GM13976 (cell line): ENCODE measurements around the gene RNF220.
A peak's percentile ranks its signal among the peaks of the same experiment; 100 is the strongest.
"Not testable (repeated sequence)": the region's sequence is repeated elsewhere in the genome, so short reads cannot be mapped to it uniquely, and the experiment has no call there.

ENCODE experiments used
- DNase-seq: peaks from one replicate; pipeline ENCODE4 v3.0.0; 2012; ENCODE audit warnings: low spot score
- in situ Hi-C: fragments of 300-500 bp; cut with MboI; formaldehyde crosslinking; loops from one replicate; pipeline ENCODE4 v1.12.0; 2022; ENCODE audit warnings: low sequenced_read_pairs, mixed read lengths, inconsistent platforms; ENCODE audit not compliant: unreplicated experiment
- TF ChIP-seq, protein P1 (sequence below): IDR thresholded peaks from 2 replicates; pipeline ENCODE4 v1.5.1; 2012; ENCODE audit warnings: borderline replicate concordance, mild to moderate bottlenecking; ENCODE audit not compliant: insufficient read depth; ENCODE audit errors: extremely low read depth, missing control alignments, control extremely low read depth

Gene RNF220

DNA sequence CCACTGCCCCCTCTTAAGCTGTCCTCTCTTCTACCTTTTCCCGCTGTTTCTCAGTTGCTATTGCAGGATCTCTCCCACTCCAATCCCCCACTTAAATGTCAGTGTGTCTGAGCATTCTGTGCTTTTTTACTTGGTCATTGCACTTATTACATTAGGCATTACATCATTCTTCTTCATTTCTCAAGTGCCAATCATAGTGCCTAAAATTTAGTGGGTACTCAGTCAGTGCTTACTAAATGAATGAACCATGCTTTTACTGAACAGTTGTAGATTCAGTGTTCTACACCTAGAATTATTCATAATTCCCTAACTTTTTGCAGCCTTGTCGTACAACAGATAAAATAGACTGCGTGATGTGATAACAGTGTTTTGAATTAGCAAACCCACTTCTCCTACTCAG is 288.8 kb downstream of the RNF220 start:
- DNase-seq = no peak
- TF ChIP-seq, protein P1, sequence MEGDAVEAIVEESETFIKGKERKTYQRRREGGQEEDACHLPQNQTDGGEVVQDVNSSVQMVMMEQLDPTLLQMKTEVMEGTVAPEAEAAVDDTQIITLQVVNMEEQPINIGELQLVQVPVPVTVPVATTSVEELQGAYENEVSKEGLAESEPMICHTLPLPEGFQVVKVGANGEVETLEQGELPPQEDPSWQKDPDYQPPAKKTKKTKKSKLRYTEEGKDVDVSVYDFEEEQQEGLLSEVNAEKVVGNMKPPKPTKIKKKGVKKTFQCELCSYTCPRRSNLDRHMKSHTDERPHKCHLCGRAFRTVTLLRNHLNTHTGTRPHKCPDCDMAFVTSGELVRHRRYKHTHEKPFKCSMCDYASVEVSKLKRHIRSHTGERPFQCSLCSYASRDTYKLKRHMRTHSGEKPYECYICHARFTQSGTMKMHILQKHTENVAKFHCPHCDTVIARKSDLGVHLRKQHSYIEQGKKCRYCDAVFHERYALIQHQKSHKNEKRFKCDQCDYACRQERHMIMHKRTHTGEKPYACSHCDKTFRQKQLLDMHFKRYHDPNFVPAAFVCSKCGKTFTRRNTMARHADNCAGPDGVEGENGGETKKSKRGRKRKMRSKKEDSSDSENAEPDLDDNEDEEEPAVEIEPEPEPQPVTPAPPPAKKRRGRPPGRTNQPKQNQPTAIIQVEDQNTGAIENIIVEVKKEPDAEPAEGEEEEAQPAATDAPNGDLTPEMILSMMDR = no peak
- in situ Hi-C loops = no loop called here

DNA sequence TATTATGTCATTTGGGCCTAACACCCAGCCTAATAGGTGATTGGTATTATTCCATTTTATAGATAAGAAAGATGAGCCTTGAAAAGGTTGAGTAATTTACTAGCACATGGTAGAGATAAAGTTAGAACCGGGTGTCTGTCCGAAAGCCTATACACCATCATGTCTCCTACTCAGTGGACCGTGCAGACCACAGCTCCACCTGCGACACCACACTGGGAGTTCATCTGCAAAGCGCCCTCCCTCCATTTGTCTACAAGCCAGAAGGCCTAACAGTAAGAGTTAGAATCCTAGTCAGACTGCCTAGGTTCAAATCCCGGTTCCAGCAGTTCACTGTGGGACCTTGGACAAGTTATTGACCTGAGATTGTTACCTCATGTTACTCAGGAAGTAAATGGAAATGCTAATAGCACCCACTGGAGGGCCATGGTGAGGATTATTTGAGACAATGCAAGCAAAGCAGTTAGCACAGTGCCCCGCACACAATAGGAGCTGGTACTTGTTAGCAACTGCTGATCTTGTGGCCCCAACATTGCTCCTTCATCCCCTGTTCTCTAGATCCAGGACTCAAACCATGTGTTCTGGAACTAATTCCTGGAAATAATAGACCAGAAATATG is 289.9 kb downstream of the RNF220 start:
- in situ Hi-C loops = no loop called here
- peak; percentile 66 for DNase-seq
- TF ChIP-seq, protein P1 = no peak

DNA sequence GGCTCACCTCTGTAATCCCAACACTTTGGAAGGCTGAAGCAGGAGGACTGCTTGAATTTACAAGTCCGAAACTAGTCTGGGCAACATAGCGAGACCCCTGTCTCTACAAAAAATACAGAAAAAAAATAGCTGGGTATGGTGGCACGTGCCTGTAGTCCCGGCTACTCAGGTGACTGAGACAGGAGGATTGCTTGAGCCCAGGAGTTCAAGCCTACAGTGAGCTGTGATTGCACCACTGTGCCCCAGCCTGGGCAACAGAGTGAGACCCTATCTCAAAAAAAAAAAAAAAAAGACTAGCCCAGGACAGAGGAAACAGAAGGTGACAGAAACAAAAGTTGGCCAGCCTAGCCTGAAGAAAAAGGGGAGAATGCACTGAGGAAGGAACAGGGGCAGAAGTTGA is 290.6 kb downstream of the RNF220 start:
- TF ChIP-seq, protein P1 = no peak
- in situ Hi-C loops = no loop called here
- DNase-seq = no peak

DNA sequence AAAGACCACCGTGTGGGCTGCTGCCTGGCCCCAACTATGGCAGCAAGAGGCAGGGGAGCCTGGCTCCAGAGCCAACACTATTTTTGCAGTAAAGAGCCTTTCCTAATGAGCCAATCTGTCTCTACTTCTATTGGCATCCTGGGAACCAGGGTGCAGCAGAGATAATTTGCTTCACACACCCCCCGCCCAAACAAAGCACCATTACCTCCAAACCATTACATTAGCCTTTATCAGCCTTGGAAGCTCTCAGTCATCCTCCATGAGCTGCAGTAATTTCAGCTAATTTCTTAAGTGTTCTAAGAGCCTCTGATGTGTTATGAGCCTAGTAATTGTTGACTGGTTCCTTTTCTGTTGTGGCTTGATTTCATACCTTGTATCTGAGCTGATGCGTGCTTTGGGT is 291.0 kb downstream of the RNF220 start:
- TF ChIP-seq, protein P1 = no peak
- no peak for DNase-seq
- in situ Hi-C loops = no loop called here

DNA sequence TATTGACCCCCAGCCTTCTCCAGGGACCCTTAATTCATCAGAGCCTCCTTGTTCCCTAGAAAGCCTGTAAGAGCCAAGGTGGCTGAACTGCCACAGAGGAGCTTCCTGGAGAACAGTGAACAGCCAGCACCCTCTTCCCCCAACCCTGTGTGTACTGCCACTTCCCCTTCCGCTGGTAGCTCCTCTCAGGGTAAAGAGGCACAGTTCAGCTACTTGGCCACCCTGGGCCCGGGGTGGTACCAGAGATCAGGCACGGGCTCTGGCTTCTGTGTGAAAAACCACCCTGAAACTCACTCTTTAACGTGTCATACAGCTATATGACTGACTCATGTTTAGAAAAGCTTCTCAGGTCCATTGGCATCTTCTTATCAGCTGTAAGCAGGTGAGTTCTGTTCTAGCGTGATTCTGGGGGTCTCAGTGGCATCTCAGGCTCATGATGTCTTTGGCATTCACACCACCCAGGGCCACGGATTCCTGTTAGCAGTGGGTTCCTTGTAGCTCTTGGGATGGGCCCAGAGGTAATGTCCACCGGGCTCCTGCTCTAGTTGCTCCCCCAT is 291.8 kb downstream of the RNF220 start:
- in situ Hi-C loops = no loop called here
- no peak for DNase-seq
- TF ChIP-seq, protein P1 = no peak

DNA sequence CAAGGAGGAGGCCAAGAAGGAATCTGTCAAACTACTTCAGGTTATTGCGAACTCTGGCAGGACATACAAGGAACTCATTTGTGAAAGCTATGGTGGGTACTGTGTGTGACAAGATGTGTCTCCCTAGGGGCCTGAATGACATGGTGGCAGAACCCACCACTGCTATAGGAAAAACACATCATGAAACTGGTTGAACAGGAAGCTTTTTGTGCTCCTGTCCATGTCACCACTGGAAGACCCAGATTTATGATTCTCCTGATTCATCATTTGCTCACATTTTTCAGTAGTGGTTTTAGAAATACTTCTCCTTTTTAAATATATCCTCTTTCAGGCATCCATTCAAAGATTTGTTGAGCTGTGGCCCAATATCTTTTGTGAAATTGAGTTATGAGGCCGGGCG is 293.1 kb downstream of the RNF220 start:
- no peak for DNase-seq
- in situ Hi-C loops = no loop called here
- TF ChIP-seq, protein P1 = no peak

DNA sequence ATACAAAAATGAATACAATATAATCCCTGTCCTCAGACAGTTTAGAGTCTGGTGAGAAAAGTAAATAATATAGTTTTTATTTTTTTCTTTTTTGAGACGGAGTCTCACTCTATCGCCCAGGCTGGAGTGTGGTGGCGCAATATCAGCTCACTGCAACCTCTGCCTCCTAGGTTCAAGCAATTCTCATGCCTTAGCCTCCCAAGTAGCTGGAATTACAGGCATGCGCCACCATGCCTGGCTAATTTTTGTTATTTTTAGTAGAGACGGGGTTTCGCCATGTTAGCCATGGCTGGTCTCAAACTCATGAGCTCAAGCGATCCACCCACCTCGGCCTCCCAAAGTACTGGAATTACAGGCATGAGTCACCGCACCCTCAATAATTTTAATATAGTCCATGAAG is 294.3 kb downstream of the RNF220 start:
- DNase-seq, in situ Hi-C loops: not testable (repeated sequence)
